Peyer's patch (tissue), 4 donors: ENCODE data around the gene RAB9A.

Experiments used
- CTCF ChIP-seq, 6 experiments: fragments of 450-650 bp in 4 of 6; fragments of 200-600 bp in 2 of 6; sonication (generic) in 1 of 6; IDR thresholded peaks; one replicate each; pipeline ENCODE4 v1.5.1; 2017 to 2019; ENCODE audit warnings: antibody characterized with exemption in 6 of 6, mild to moderate bottlenecking in 3 of 6, moderate library complexity in 1 of 6
- POLR2A ChIP-seq, 2 donors: fragments of 450-650 bp; IDR thresholded peaks; one replicate each; pipeline ENCODE4 v1.5.1; 2017; ENCODE audit warnings: antibody characterized with exemption in 2 of 2, mild to moderate bottlenecking in 2 of 2, moderate library complexity in 2 of 2

- TF ChIP-seq CTCF (IDR thresholded peaks at IDR 0.05) = no peak
- TF ChIP-seq POLR2A (IDR thresholded peaks at IDR 0.05) = no peak
Measured at GRCh38 chrX:13650318-13650717, 38.6 kb upstream of the RAB9A start.
